ENCODE results near the gene SFN. TPM values are rescaled to one million over a fixed set of nuclear protein-coding genes. Genes with fewer than 3 reads are reported as not detected.

The SFN gene
- polyA plus RNA-seq, 2 of the 4 experiments (the other 2 are of a cell fraction) = 39.8 to 141 TPM

DNA sequence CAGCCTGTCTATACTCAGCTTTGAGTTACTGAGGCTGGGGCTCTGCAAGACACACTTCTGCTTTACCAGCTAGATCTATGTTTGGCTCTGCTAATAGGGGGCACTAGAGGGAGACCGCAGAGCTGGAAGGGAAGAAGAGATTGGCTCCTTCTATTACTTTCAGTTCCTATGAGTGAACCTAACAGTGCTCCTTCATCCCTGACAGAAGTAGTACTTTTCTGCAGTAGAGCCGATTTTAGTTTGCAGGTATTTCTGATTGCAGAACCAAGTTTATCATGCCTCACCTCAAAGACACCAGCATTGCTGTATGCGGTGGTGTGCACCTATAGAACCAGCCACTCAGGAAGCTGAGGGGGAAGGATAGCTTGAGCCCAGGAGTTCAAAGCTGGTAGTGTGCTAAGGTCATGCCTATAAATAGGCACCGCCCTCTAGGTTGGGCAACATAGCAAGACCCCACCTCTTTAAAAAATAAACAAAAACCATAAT, 42.1 kb upstream of the SFN start (continued):
- TF ChIP-seq, protein P1, sequence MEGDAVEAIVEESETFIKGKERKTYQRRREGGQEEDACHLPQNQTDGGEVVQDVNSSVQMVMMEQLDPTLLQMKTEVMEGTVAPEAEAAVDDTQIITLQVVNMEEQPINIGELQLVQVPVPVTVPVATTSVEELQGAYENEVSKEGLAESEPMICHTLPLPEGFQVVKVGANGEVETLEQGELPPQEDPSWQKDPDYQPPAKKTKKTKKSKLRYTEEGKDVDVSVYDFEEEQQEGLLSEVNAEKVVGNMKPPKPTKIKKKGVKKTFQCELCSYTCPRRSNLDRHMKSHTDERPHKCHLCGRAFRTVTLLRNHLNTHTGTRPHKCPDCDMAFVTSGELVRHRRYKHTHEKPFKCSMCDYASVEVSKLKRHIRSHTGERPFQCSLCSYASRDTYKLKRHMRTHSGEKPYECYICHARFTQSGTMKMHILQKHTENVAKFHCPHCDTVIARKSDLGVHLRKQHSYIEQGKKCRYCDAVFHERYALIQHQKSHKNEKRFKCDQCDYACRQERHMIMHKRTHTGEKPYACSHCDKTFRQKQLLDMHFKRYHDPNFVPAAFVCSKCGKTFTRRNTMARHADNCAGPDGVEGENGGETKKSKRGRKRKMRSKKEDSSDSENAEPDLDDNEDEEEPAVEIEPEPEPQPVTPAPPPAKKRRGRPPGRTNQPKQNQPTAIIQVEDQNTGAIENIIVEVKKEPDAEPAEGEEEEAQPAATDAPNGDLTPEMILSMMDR (IDR thresholded peaks at IDR 0.05) = no peak
- TF ChIP-seq FOXS1 (CRISPR knock-in tag; IDR thresholded peaks at IDR 0.05) = no peak
- TF ChIP-seq, protein P2, sequence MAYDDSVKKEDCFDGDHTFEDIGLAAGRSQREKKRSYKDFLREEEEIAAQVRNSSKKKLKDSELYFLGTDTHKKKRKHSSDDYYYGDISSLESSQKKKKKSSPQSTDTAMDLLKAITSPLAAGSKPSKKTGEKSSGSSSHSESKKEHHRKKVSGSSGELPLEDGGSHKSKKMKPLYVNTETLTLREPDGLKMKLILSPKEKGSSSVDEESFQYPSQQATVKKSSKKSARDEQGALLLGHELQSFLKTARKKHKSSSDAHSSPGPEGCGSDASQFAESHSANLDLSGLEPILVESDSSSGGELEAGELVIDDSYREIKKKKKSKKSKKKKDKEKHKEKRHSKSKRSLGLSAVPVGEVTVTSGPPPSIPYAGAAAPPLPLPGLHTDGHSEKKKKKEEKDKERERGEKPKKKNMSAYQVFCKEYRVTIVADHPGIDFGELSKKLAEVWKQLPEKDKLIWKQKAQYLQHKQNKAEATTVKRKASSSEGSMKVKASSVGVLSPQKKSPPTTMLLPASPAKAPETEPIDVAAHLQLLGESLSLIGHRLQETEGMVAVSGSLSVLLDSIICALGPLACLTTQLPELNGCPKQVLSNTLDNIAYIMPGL (CRISPR knock-in tag; IDR thresholded peaks at IDR 0.05; ENCODE audit: borderline replicate concordance) = no peak

DNA sequence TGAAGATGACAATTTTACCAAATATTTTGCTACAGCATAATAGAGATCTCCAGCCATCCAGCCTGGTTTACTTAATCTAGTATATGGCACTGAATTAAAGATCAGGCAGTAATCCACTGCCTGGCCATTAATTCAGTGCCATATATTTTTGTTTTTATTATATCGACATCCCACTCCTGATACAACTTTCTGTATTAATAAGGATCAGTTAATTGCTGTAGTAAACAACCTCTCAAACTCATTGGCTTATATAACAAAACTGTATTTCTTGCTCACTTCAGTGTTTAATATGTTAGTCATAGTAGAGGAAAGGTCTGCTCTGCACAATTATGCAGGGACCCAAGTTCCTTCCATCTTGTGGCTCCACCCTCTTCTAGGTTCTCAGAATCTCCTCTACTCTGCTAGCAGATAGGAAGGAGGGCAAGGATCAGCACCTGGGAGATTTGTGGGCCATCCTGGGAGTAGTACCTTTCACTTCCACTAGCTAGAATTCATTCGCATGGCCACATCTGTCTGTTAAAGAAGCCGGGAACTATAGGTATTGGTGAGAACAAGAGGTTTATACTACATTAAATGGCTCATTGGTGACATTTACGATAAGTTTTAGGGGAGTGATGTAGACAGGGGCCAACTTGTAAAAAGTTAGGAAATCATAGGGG, 40.1 kb upstream of the SFN start:
- POLR2A ChIA-PET = no interaction called here
- H3K4me2 ChIP-seq = no peak overlapping the region
- no peak overlapping the region for H3K27ac ChIP-seq
- no peak overlapping the region for H3K4me3 ChIP-seq
- H3K9me3 ChIP-seq = no peaks in the 10 kb centered on the region
- FAIRE-seq (no peak), ATAC-seq (no peak), DNase-seq (ENCODE audit: low read depth in 1 of 2, low spot score in 1 of 2) (no peak)
- WGBS (ENCODE audit: missing lambda C conversion rate) = 88% methylated on average over 4 of the region's 4 CpGs
- TF ChIP-seq, protein P3, sequence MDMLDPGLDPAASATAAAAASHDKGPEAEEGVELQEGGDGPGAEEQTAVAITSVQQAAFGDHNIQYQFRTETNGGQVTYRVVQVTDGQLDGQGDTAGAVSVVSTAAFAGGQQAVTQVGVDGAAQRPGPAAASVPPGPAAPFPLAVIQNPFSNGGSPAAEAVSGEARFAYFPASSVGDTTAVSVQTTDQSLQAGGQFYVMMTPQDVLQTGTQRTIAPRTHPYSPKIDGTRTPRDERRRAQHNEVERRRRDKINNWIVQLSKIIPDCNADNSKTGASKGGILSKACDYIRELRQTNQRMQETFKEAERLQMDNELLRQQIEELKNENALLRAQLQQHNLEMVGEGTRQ (IDR thresholded peaks at IDR 0.05) = no peak
- TF ChIP-seq, protein P1 (IDR thresholded peaks at IDR 0.05) = no peak
- TF ChIP-seq, protein P4, sequence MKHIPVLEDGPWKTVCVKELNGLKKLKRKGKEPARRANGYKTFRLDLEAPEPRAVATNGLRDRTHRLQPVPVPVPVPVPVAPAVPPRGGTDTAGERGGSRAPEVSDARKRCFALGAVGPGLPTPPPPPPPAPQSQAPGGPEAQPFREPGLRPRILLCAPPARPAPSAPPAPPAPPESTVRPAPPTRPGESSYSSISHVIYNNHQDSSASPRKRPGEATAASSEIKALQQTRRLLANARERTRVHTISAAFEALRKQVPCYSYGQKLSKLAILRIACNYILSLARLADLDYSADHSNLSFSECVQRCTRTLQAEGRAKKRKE (CRISPR knock-in tag; IDR thresholded peaks at IDR 0.05; ENCODE audit: low read depth) = no peak
- no peak for TF ChIP-seq MAFK (IDR thresholded peaks at IDR 0.05; ENCODE audit: partially characterized antibody)
- peaks cover 13% of the 10 kb centered on the region for H3K4me1 ChIP-seq
- CTCF ChIA-PET = no interaction called here

DNA sequence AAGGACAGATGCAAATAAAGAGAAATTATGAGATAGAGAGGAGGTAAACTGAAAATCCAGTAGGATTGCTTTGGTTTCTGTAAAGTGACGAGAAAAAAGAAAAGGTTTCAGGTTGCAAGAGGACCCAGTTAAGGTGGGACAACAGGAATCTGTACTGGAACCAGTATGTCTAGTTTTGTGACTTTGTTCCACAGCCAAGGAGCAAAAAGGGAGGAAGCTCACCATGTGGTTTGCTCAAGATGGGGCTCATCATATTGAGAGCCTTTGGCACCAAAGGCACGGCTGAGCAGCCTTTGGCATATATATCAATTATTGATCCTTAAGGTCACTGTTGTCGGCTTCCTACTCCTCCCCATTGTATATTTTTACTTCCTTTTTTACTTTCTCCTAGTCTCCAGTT, 38.2 kb upstream of the SFN start:
- DNase-seq (ENCODE audit: low read depth in 1 of 2, low spot score in 1 of 2) = no peak

More for the DNA sequence above, 38.2 kb upstream of the SFN start:
- 92% methylated on average over 3 of the region's 3 CpGs for WGBS (ENCODE audit: missing lambda C conversion rate)
- TF ChIP-seq BHLHE40 (IDR thresholded peaks at IDR 0.05; ENCODE audit: low read depth, low read length) (no peak), SREBF2 (IDR thresholded peaks at IDR 0.05) (no peak), EHF (CRISPR knock-in tag; IDR thresholded peaks at IDR 0.05) (no peak), RNF2 (IDR thresholded peaks at IDR 0.05; ENCODE audit: borderline replicate concordance, low read depth) (no peak), KDM5A (IDR thresholded peaks at IDR 0.05) (no peak), RAD21 (conservative IDR thresholded peaks at IDR 0.05 in 1 of 2, IDR thresholded peaks at IDR 0.05 in 1 of 2) (no peak), NFE2L2 (conservative IDR thresholded peaks at IDR 0.05; ENCODE audit: low read length) (no peak)
- TF ChIP-seq, protein P5, sequence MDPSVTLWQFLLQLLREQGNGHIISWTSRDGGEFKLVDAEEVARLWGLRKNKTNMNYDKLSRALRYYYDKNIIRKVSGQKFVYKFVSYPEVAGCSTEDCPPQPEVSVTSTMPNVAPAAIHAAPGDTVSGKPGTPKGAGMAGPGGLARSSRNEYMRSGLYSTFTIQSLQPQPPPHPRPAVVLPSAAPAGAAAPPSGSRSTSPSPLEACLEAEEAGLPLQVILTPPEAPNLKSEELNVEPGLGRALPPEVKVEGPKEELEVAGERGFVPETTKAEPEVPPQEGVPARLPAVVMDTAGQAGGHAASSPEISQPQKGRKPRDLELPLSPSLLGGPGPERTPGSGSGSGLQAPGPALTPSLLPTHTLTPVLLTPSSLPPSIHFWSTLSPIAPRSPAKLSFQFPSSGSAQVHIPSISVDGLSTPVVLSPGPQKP (IDR thresholded peaks at IDR 0.05; ENCODE audit: low read depth, low read length) = no peak
- TF ChIP-seq, protein P1 (IDR thresholded peaks at IDR 0.05) = no peak
- CTCF ChIA-PET = interaction anchor here (1.0 kb wide), 1 partner anchor 23 kb away, joined by 3 read pairs; no protein-coding TSS in a partner anchor
- Histone ChIP-seq H3K4me1 (peaks cover 24% of the 10 kb centered on the region), H3K27ac (peak overlapping the region in 1 of 2 experiments; percentile 13; a peak in 1 of 6 replicates), H3K9me3 (no peaks in the 10 kb centered on the region), H3K4me2 (no peak overlapping the region), H3K4me3 (no peak overlapping the region)
- ATAC-seq = no peak
- FAIRE-seq = no peak
- POLR2A ChIA-PET = no interaction called here
